GM12878 (cell line): ENCODE results near the gene POLR1G. TPM values are rescaled to one million over a fixed set of nuclear protein-coding genes. Genes with fewer than 3 reads are reported as not detected.

Experiments used
- ATAC-seq: fragments of 200-7000 bp; cut with Tn5 transposase; 3 replicates; pipeline ENCODE4 v1.9.1; 2020; ENCODE audit warnings: mild to moderate bottlenecking, moderate library complexity
- BruUV-seq: library from RNA; stranded (reverse); fragments of 400-500 nt; replicated peaks from 2 replicates; lab custom pipeline; 2021; lab: Mats Ljungman, UMichigan
- CTCF ChIA-PET: fragments of 300-600 bp; sonication (Branson Sonifier 250); formaldehyde crosslinking; extraction: SDS; loops from one replicate; lab custom pipeline; 2021; ENCODE audit warnings: inconsistent platforms; lab: Yijun Ruan, JAX
- POLR2A ChIA-PET: fragments of 350-600 bp; formaldehyde crosslinking; extraction: SDS; loops from one replicate; lab custom pipeline; 2021; ENCODE audit warnings: inconsistent platforms; lab: Charles Lee
- RAD21 ChIA-PET: fragments of 300-600 bp; sonication (Branson Sonifier 250); formaldehyde crosslinking; loops from one replicate; lab custom pipeline; 2023; ENCODE audit warnings: antibody characterized with exemption; ENCODE audit not compliant: unreplicated experiment; lab: Charles Lee
- SMC1A ChIA-PET: fragments of 300-600 bp; sonication (Branson Sonifier 250); formaldehyde crosslinking; loops from one replicate; lab custom pipeline; 2023; ENCODE audit not compliant: unreplicated experiment, uncharacterized antibody; lab: Charles Lee
- DNase-seq: peaks from one replicate; pipeline ENCODE4 v3.0.0-alpha.2; 2011; ENCODE audit warnings: low read depth, low spot score
- FAIRE-seq: peaks from 3 replicates; lab custom pipeline; 2011; peaks lifted over from hg19 to GRCh38; lab: Jason Lieb, UNC
- H2AFZ ChIP-seq: 2 replicates; pipeline ENCODE4 v1.6.0; 2011; ENCODE audit warnings: low read depth, low read length, control low read depth; ENCODE audit not compliant: control insufficient read depth
- H3K27ac ChIP-seq: 2 replicates; pipeline ENCODE4 v1.5.1; 2011; ENCODE audit warnings: control low read depth; ENCODE audit not compliant: control insufficient read depth, insufficient read depth
- H3K27me3 ChIP-seq, 2 experiments: replicated peaks in 1 of 2; 2 replicates each; pipeline versions ENCODE4 v1.6.0 to v1.6.1; 2011; ENCODE audit warnings: low read length in 1 of 2; ENCODE audit not compliant: control insufficient read depth in 2 of 2, insufficient read depth in 2 of 2
- H3K36me3 ChIP-seq, 2 experiments: 2 replicates each; pipeline ENCODE4 v1.5.1; 2011; ENCODE audit warnings: low read length in 1 of 2; ENCODE audit not compliant: control insufficient read depth in 2 of 2, insufficient read depth in 2 of 2
- H3K4me1 ChIP-seq: 2 replicates; pipeline ENCODE4 v1.6.1; 2011; ENCODE audit warnings: mild to moderate bottlenecking, low read length, moderate library complexity, mixed read lengths; ENCODE audit not compliant: control insufficient read depth, insufficient read depth
- H3K4me2 ChIP-seq: 2 replicates; pipeline ENCODE4 v1.6.0; 2011; ENCODE audit warnings: control low read depth; ENCODE audit not compliant: control insufficient read depth, insufficient read depth
- H3K4me3 ChIP-seq: fragments of 200-600 bp; sonication (generic); 2 replicates; pipeline ENCODE4 v1.5.1; 2016
- H3K79me2 ChIP-seq: 2 replicates; pipeline ENCODE4 v1.6.0; 2011; ENCODE audit warnings: low read length; ENCODE audit not compliant: control insufficient read depth, insufficient read depth
- H3K9ac ChIP-seq: 2 replicates; pipeline ENCODE4 v1.8.0; 2011; ENCODE audit warnings: low read length, control low read depth, mixed read lengths; ENCODE audit not compliant: control insufficient read depth, insufficient read depth
- H3K9me3 ChIP-seq: replicated peaks from 3 replicates; pipeline ENCODE4 v1.5.1; 2011; ENCODE audit warnings: mild to moderate bottlenecking, low read length; ENCODE audit not compliant: control insufficient read depth, insufficient read depth
- H4K20me1 ChIP-seq: 2 replicates; pipeline ENCODE4 v1.6.0; 2011; ENCODE audit not compliant: control insufficient read depth, insufficient read depth
- CREB1 ChIP-seq: IDR thresholded peaks from 2 replicates; pipeline ENCODE4 v1.6.1; 2012; ENCODE audit warnings: low read depth, mild to moderate bottlenecking, inconsistent platforms
- CTCF ChIP-seq, 3 experiments: IDR thresholded peaks in 2 of 3; conservative IDR thresholded peaks in 1 of 3; 2 replicates each; pipeline ENCODE4 v1.5.1; 2011; ENCODE audit warnings: low read depth in 3 of 3, low read length in 3 of 3, mild to moderate bottlenecking in 3 of 3, control low read depth in 2 of 3, moderate library complexity in 2 of 3, inconsistent platforms in 1 of 3, mixed read lengths in 1 of 3; ENCODE audit not compliant: control insufficient read depth in 2 of 3, insufficient read depth in 1 of 3; ENCODE audit errors: extremely low read depth in 1 of 3
- DPF2 ChIP-seq: fragments of 450-650 bp; IDR thresholded peaks from 2 replicates; pipeline ENCODE4 v1.6.1; 2017; ENCODE audit warnings: mild to moderate bottlenecking
- ELK1 ChIP-seq: IDR thresholded peaks from 2 replicates; pipeline ENCODE4 v1.6.1; 2012; ENCODE audit warnings: low read depth, low read length, improper control_type of control experiment
- HDGF ChIP-seq: fragments of 450-650 bp; IDR thresholded peaks from 2 replicates; pipeline ENCODE4 v1.6.1; 2016; ENCODE audit warnings: antibody characterized with exemption
- IRF4 ChIP-seq: IDR thresholded peaks from 2 replicates; pipeline ENCODE4 v1.6.1; 2011; ENCODE audit warnings: low read depth, low read length
- MEF2A ChIP-seq: IDR thresholded peaks from 2 replicates; pipeline ENCODE4 v1.6.1; 2011; ENCODE audit warnings: low read depth, mild to moderate bottlenecking, low read length, moderate library complexity; ENCODE audit not compliant: insufficient read depth
- NBN ChIP-seq: fragments of 450-650 bp; IDR thresholded peaks from 2 replicates; pipeline ENCODE4 v1.6.1; 2016
- NKRF ChIP-seq: fragments of 450-650 bp; conservative IDR thresholded peaks from 2 replicates; pipeline ENCODE4 v1.6.1; 2017; ENCODE audit warnings: mild to moderate bottlenecking, moderate library complexity
- NR2F1 ChIP-seq: fragments of 450-650 bp; conservative IDR thresholded peaks from 2 replicates; pipeline ENCODE4 v1.6.1; 2017; ENCODE audit warnings: mild to moderate bottlenecking
- RAD21 ChIP-seq: IDR thresholded peaks from 2 replicates; pipeline ENCODE4 v1.6.1; 2011; ENCODE audit warnings: mild to moderate bottlenecking, low read depth, low read length, moderate library complexity; ENCODE audit not compliant: insufficient read depth
- RUNX3 ChIP-seq: IDR thresholded peaks from 2 replicates; pipeline ENCODE4 v1.6.1; 2012; ENCODE audit warnings: low read length, inconsistent platforms
- SMARCA5 ChIP-seq: fragments of 450-650 bp; IDR thresholded peaks from 2 replicates; pipeline ENCODE4 v1.6.1; 2017; ENCODE audit warnings: mild to moderate bottlenecking
- SMC3 ChIP-seq: IDR thresholded peaks from 2 replicates; pipeline ENCODE4 v1.6.1; 2011; ENCODE audit warnings: low read length, improper control_type of control experiment, borderline replicate concordance
- SRF ChIP-seq, 2 experiments: IDR thresholded peaks; 2 replicates each; pipeline ENCODE4 v1.6.1; 2011; ENCODE audit warnings: low read depth in 2 of 2, low read length in 2 of 2, mild to moderate bottlenecking in 1 of 2, moderate library complexity in 1 of 2
- TCF12 ChIP-seq: IDR thresholded peaks from 2 replicates; pipeline ENCODE4 v1.6.1; 2011; ENCODE audit warnings: low read depth, mild to moderate bottlenecking, low read length
- YY1 ChIP-seq: IDR thresholded peaks from 2 replicates; pipeline ENCODE4 v1.6.1; 2011; ENCODE audit warnings: low read depth, mild to moderate bottlenecking, low read length
- ZBED1 ChIP-seq: IDR thresholded peaks from 2 replicates; pipeline ENCODE4 v1.6.1; 2016; ENCODE audit warnings: borderline replicate concordance
- WGBS: methylation state at CpG from one replicate; pipeline ENCODE4 v1.1.6; 2016; ENCODE audit warnings: low lambda C conversion rate; ENCODE audit not compliant: insufficient replicate concordance, insufficient coverage; ENCODE audit errors: missing lambda C conversion rate; 5-methylcytosine and 5-hydroxymethylcytosine counted together
- in situ Hi-C: fragments of 300-500 bp; cut with MboI; formaldehyde crosslinking; loops from 9 replicates; pipeline ENCODE4 v1.14.3; 2018; ENCODE audit warnings: mixed read lengths
- intact Hi-C: fragments of 100-400 bp; cut with micrococcal nuclease; formaldehyde crosslinking; loops from one replicate; pipeline ENCODE4 v1.14.2; 2022; ENCODE audit not compliant: unreplicated experiment
- polyA plus RNA-seq, 11 experiments: library from polyadenylated mRNA; depleted of rRNA in 4 of 11; unstranded in 6 of 11; stranded (reverse) in 5 of 11; fragments of >200 nt; fragmentation: Nextera tagmentation in 4 of 11; fragmentation: Illumina TruSeq in 1 of 11; extraction: Ambion mirVana in 4 of 11; extraction: Trizol in 1 of 11; gene quantifications; 1 replicate in 1 of 11; 2 replicates in 10 of 11; pipeline versions ENCODE4 v1.2.1 to v1.2.3, GENCODE V29; 2011 to 2016; ENCODE audit warnings: inconsistent platforms in 2 of 11, missing spikeins in 2 of 11, low read depth in 1 of 11
- total RNA-seq, 4 experiments: library from RNA; depleted of rRNA in 3 of 4; stranded (reverse); fragments of >200 nt in 3 of 4; fragmentation: Illumina TruSeq in 1 of 4; extraction: Trizol in 1 of 4; gene quantifications; 2 replicates each; pipeline versions ENCODE4 v1.2.1 to v1.2.3, GENCODE V29; 2013 to 2021

POLR1G gene
- total and polyA plus RNA-seq, 10 of the 15 experiments (the other 5 are each of a cell fraction or from before 2014, with no cell fraction given), result 2.0 to 30.9 (median 20.5) TPM

GRCh38 chr19:45403781-45404556 lies 2.5 kb upstream of the POLR1G start:
- POLR2A ChIA-PET, result interaction anchor here (0.8 to 3.8 kb wide), 2 partner anchors 20 to 35 kb away, joined by 3 to 16 read pairs; partner anchors contain the start of gene ERCC1
- SMC1A ChIA-PET, result interaction anchor here (1.2 to 6.2 kb wide), 7 partner anchors 9 to 237 kb away, joined by 3 to 55 read pairs (median 4); partner anchors contain the start of gene FOSB
- intact Hi-C loops, result loop anchor here (10.0 kb wide), 1 partner anchor 241 kb away; no protein-coding TSS in a partner anchor
- no peak for FAIRE-seq
- BruUV-seq, result no TSS peak
- peak; percentile 49 for ATAC-seq
- RAD21 ChIA-PET, result interaction anchor here (0.6 to 4.8 kb wide), 8 partner anchors 16 to 365 kb away, joined by 3 to 48 read pairs (median 6); partner anchors contain the start of genes ERCC1 and SIX5
- TF ChIP-seq TCF12, result 0 out of 2 replicates have a peak, but pooled peaks have one; percentile 15
- peak; percentile 24; the same call in 1 of the 2 replicates for TF ChIP-seq RUNX3
- TF ChIP-seq ZBED1, result no peak
- TF ChIP-seq ELK1, result peak; percentile 7; the same call in 1 of the 2 replicates
- peak; percentile 63; the same call in 1 of the 2 replicates for TF ChIP-seq SMC3
- no peak for TF ChIP-seq IRF4
- peak; percentile 59 for TF ChIP-seq RAD21
- peak; percentile 38; the same call in 1 of the 2 replicates for TF ChIP-seq YY1
- TF ChIP-seq SRF (IDR thresholded peaks at IDR 0.05; ENCODE audit: low read depth in 2 of 2, low read length in 2 of 2), result peak; percentile 3 to 50; a peak in 1 of 4 replicates
- peak; percentile 81; the same call in 1 of the 2 replicates for TF ChIP-seq NR2F1
- TF ChIP-seq SMARCA5, result peak; percentile 68; the same call in 1 of the 2 replicates
- TF ChIP-seq CTCF (IDR thresholded peaks at IDR 0.05 in 2 of 3, conservative IDR thresholded peaks at IDR 0.05 in 1 of 3; ENCODE audit: control insufficient read depth in 2 of 3, extremely low read depth in 1 of 3, insufficient read depth in 1 of 3, low read depth in 3 of 3, low read length in 3 of 3), result peak; percentile 49 to 72 (median 70)
- no peak for TF ChIP-seq MEF2A
- TF ChIP-seq NKRF, result peak; percentile 36; the same call in 1 of the 2 replicates
- TF ChIP-seq DPF2, result 0 out of 2 replicates have a peak, but pooled peaks have one; percentile 24
- no peak for TF ChIP-seq HDGF
- TF ChIP-seq NBN, result 0 out of 2 replicates have a peak, but pooled peaks have one; percentile 11
- peak; percentile 49; the same call in 1 of the 2 replicates for TF ChIP-seq CREB1
- TF ChIP-seq, all 136 proteins: peak for 14
- CTCF ChIA-PET, result interaction anchor here (0.7 to 5.2 kb wide), 14 partner anchors 10 to 91 kb away, joined by 3 to 93 read pairs (median 10); partner anchors contain the start of gene ERCC1
- H3K27ac ChIP-seq, result no peak overlapping the region
- H4K20me1 ChIP-seq, result no peaks in the 10 kb centered on the region
- H3K27me3 ChIP-seq, result no peaks in the 10 kb centered on the region; a peak in 1 of 4 replicates
- H3K9me3 ChIP-seq, result no peaks in the 10 kb centered on the region
- peak overlapping the region; percentile 98 for H3K4me3 ChIP-seq
- in situ Hi-C loops, result no loop called here
- H3K4me2 ChIP-seq, result peak overlapping the region; percentile 96
- H2AFZ ChIP-seq, result peak overlapping the region; percentile 95
- peaks cover 4% of the 10 kb centered on the region for H3K4me1 ChIP-seq
- 14% methylated on average over 22 of the region's 25 CpGs for WGBS
- H3K36me3 ChIP-seq, result peaks cover 0 to under 1% of the 10 kb centered on the region in 2 experiments; a peak in 2 of 4 replicates
- peak overlapping the region; percentile 31; the same call in 1 of the 2 replicates for H3K9ac ChIP-seq
- peaks cover 7% of the 10 kb centered on the region for H3K79me2 ChIP-seq
- DNase-seq, result no peak
